CD14-positive monocyte (primary cell): ENCODE data around the gene AHSG. TPM values are rescaled to one million over a fixed set of nuclear protein-coding genes. Genes with fewer than 3 reads are reported as not detected.

Experiments
- DNase-seq, 3 donors: peaks; one replicate each; pipeline ENCODE4 v3.0.0-alpha.2; 2011 to 2022
- H2AFZ ChIP-seq: 2 replicates; pipeline ENCODE4 v1.6.0; 2012; ENCODE audit warnings: mild to moderate bottlenecking, low read depth, low read length, inconsistent platforms; ENCODE audit not compliant: insufficient read depth, poor library complexity, severe bottlenecking
- H3K27ac ChIP-seq, 2 donors: 1 replicate in 1 of 2; 2 replicates in 1 of 2; pipeline ENCODE4 v1.5.1; 2012 to 2013; ENCODE audit warnings: low read length in 2 of 2, control low read depth in 1 of 2, inconsistent platforms in 1 of 2, low read depth in 1 of 2, mild to moderate bottlenecking in 1 of 2
- H3K27me3 ChIP-seq, 2 donors: one replicate each; pipeline versions ENCODE4 v1.6.0 to v1.6.1; 2011 to 2013; ENCODE audit warnings: low read length in 2 of 2; ENCODE audit not compliant: control insufficient read depth in 2 of 2, insufficient read depth in 2 of 2
- H3K36me3 ChIP-seq, 2 donors: replicated peaks in 1 of 2; 1 replicate in 1 of 2; 2 replicates in 1 of 2; pipeline versions ENCODE4 v1.5.1 to v1.6.1; 2012 to 2013; ENCODE audit warnings: low read length in 2 of 2, control low read depth in 1 of 2, inconsistent platforms in 1 of 2, mild to moderate bottlenecking in 1 of 2; ENCODE audit not compliant: insufficient read depth in 2 of 2, control insufficient read depth in 1 of 2
- H3K4me1 ChIP-seq, 2 donors: 1 replicate in 1 of 2; 2 replicates in 1 of 2; pipeline versions ENCODE4 v1.5.1 to v1.6.1; 2012 to 2013; ENCODE audit warnings: low read length in 2 of 2, control low read depth in 1 of 2, inconsistent platforms in 1 of 2, mild to moderate bottlenecking in 1 of 2, moderate library complexity in 1 of 2; ENCODE audit not compliant: insufficient read depth in 2 of 2, control insufficient read depth in 1 of 2
- H3K4me2 ChIP-seq: replicated peaks from 2 replicates; pipeline ENCODE3; 2012; ENCODE audit warnings: low read length, moderate library complexity, mild to moderate bottlenecking; ENCODE audit not compliant: poor library complexity, severe bottlenecking; ENCODE audit errors: extremely low read depth
- H3K4me3 ChIP-seq, 3 experiments: fragments of 200-600 bp in 1 of 3; sonication (generic) in 1 of 3; replicated peaks in 1 of 3; 1 replicate in 2 of 3; 2 replicates in 1 of 3; pipeline ENCODE4 v1.5.1; 2011 to 2013; ENCODE audit warnings: low read length in 3 of 3, mild to moderate bottlenecking in 3 of 3, control low read depth in 2 of 3, low read depth in 2 of 3, inconsistent platforms in 1 of 3, moderate library complexity in 1 of 3
- H3K79me2 ChIP-seq: 2 replicates; pipeline ENCODE4 v1.6.0; 2012; ENCODE audit warnings: mild to moderate bottlenecking, control low read depth, inconsistent platforms, low read length, moderate library complexity; ENCODE audit not compliant: insufficient read depth
- H3K9ac ChIP-seq: 2 replicates; pipeline ENCODE4 v1.6.0; 2017; ENCODE audit warnings: low read length, mild to moderate bottlenecking; ENCODE audit not compliant: insufficient read depth, poor library complexity, severe bottlenecking
- H3K9me3 ChIP-seq, 2 donors: replicated peaks in 1 of 2; 1 replicate in 1 of 2; 2 replicates in 1 of 2; pipeline versions ENCODE4 v1.5.1 to v1.6.1; 2012 to 2013; ENCODE audit warnings: low read length in 2 of 2, control low read depth in 1 of 2; ENCODE audit not compliant: control insufficient read depth in 1 of 2, insufficient read depth in 1 of 2
- H4K20me1 ChIP-seq: 2 replicates; pipeline ENCODE4 v1.6.0; 2012; ENCODE audit warnings: mild to moderate bottlenecking, low read length, control low read depth, moderate library complexity; ENCODE audit not compliant: insufficient read depth
- H3K27ac Mint-ChIP-seq, 7 donors: one replicate each; pipeline ENCODE4 v1.8.0; 2020; ENCODE audit warnings: mild to moderate bottlenecking in 7 of 7, mixed read lengths in 7 of 7, moderate library complexity in 6 of 7, inconsistent platforms in 2 of 7
- H3K27me3 Mint-ChIP-seq, 3 donors: one replicate each; pipeline ENCODE4 v1.8.0; 2021 to 2022; ENCODE audit warnings: low read depth in 3 of 3, mild to moderate bottlenecking in 3 of 3, mixed read lengths in 3 of 3, moderate library complexity in 3 of 3, inconsistent platforms in 1 of 3
- H3K36me3 Mint-ChIP-seq, 2 donors: one replicate each; pipeline ENCODE4 v1.8.0; 2020; ENCODE audit warnings: mixed read lengths in 2 of 2, inconsistent platforms in 1 of 2, mild to moderate bottlenecking in 1 of 2
- H3K4me1 Mint-ChIP-seq: one replicate; pipeline ENCODE4 v1.8.0; 2020; ENCODE audit warnings: mild to moderate bottlenecking, mixed read lengths
- H3K4me3 Mint-ChIP-seq, 2 donors: one replicate each; pipeline ENCODE4 v1.8.0; 2020; ENCODE audit warnings: mild to moderate bottlenecking in 2 of 2, mixed read lengths in 2 of 2, moderate library complexity in 1 of 2
- H3K9me3 Mint-ChIP-seq, 7 donors: one replicate each; pipeline ENCODE4 v1.8.0; 2020 to 2022; ENCODE audit warnings: mixed read lengths in 7 of 7, mild to moderate bottlenecking in 6 of 7, moderate library complexity in 6 of 7, inconsistent platforms in 2 of 7
- CTCF ChIP-seq: fragments of 200-600 bp; IDR thresholded peaks from one replicate; pipeline ENCODE4 v1.8.0; 2022; ENCODE audit warnings: antibody characterized with exemption, mild to moderate bottlenecking
- WGBS: methylation state at CpG from one replicate; pipeline ENCODE4 v1.1.5; 2013; ENCODE audit warnings: missing lambda C conversion rate; ENCODE audit not compliant: insufficient coverage; 5-methylcytosine and 5-hydroxymethylcytosine counted together
- intact Hi-C, 2 donors: fragments of 100-400 bp; cut with micrococcal nuclease; formaldehyde crosslinking; loops; one replicate each; pipeline versions ENCODE4 v1.15.0 to v1.15.1; 2023
- polyA plus RNA-seq, 3 donors: library from polyadenylated mRNA; depleted of rRNA in 1 of 3; unstranded in 2 of 3; stranded (reverse) in 1 of 3; fragments of 300-500 nt in 2 of 3; fragments of >200 nt in 1 of 3; fragmentation: Illumina TruSeq in 2 of 3; gene quantifications; 1 replicate in 2 of 3; 2 replicates in 1 of 3; pipeline ENCODE4 v1.2.3, GENCODE V29; 2012 to 2021

Gene AHSG
- polyA plus RNA-seq, 3 donors = not detected

GRCh38 chr3:186598794-186599141 is 14.1 kb upstream of the AHSG start:
- no peaks in the 10 kb centered on the region for H3K9me3 ChIP-seq
- H3K27me3 Mint-ChIP-seq = peaks cover 0 to 7% (median 7%) of the 10 kb centered on the region in 3 donors
- no peak overlapping the region for H3K4me3 ChIP-seq
- H3K27ac ChIP-seq = no peak overlapping the region
- H3K4me1 ChIP-seq = no peaks in the 10 kb centered on the region
- no peaks in the 10 kb centered on the region for H3K36me3 ChIP-seq
- H3K9ac ChIP-seq = no peak overlapping the region
- H3K27ac Mint-ChIP-seq = no peak overlapping the region
- no peaks in the 10 kb centered on the region for H4K20me1 ChIP-seq
- H3K4me3 Mint-ChIP-seq = no peak overlapping the region
- no peak overlapping the region for H2AFZ ChIP-seq
- H3K9me3 Mint-ChIP-seq = peaks cover 0 to 2% (median 0%) of the 10 kb centered on the region in 7 donors
- peaks cover 3% of the 10 kb centered on the region for H3K4me1 Mint-ChIP-seq
- no peaks in the 10 kb centered on the region for H3K79me2 ChIP-seq
- DNase-seq = no peak
- H3K36me3 Mint-ChIP-seq = no peaks in the 10 kb centered on the region
- H3K4me2 ChIP-seq = no peak overlapping the region
- 94% methylated on average over 2 of the region's 4 CpGs for WGBS
- intact Hi-C loops = no loop called here
- TF ChIP-seq CTCF = no peak
- H3K27me3 ChIP-seq = no peaks in the 10 kb centered on the region

- DNase-seq = no peak
- Histone ChIP-seq H2AFZ (no peak overlapping the region), H4K20me1 (no peaks in the 10 kb centered on the region), H3K27ac (no peak overlapping the region), H3K4me1 (no peaks in the 10 kb centered on the region), H3K36me3 (no peaks in the 10 kb centered on the region), H3K9me3 (no peaks in the 10 kb centered on the region), H3K9ac (no peak overlapping the region), H3K4me2 (no peak overlapping the region), H3K79me2 (no peaks in the 10 kb centered on the region), H3K4me3 (no peak overlapping the region), H3K27me3 (no peaks in the 10 kb centered on the region)
- no peak for TF ChIP-seq CTCF
- WGBS = 97% methylated on average over 7 of the region's 12 CpGs
- H3K36me3 Mint-ChIP-seq = no peaks in the 10 kb centered on the region
- H3K4me3 Mint-ChIP-seq = no peak overlapping the region
- peaks cover 0 to 2% (median 1%) of the 10 kb centered on the region in 7 donors for H3K9me3 Mint-ChIP-seq
- H3K27me3 Mint-ChIP-seq = peaks cover 0 to 7% (median 7%) of the 10 kb centered on the region in 3 donors
- H3K4me1 Mint-ChIP-seq = peaks cover 3% of the 10 kb centered on the region
- intact Hi-C loops = no loop called here
- H3K27ac Mint-ChIP-seq = no peak overlapping the region
Observed at GRCh38 chr3:186599142-186599784, 13.6 kb upstream of the AHSG start.
